Nephron (organoid): ENCODE data around the gene MARK1.

Experiments used
- H3K27ac Mint-ChIP-seq, 3 experiments: 2 replicates each; pipeline ENCODE4 v1.8.0; 2020; ENCODE audit warnings: mixed read lengths in 3 of 3, mild to moderate bottlenecking in 2 of 3, moderate library complexity in 1 of 3
- H3K27me3 Mint-ChIP-seq: 2 replicates; pipeline ENCODE4 v1.8.0; 2021; ENCODE audit warnings: low read depth, mild to moderate bottlenecking, moderate library complexity, mixed read lengths
- H3K36me3 Mint-ChIP-seq: 2 replicates; pipeline ENCODE4 v1.8.0; 2020; ENCODE audit warnings: low read depth, mixed read lengths
- H3K4me1 Mint-ChIP-seq: 2 replicates; pipeline ENCODE4 v1.8.0; 2020; ENCODE audit warnings: mixed read lengths
- H3K4me3 Mint-ChIP-seq, 3 experiments: 2 replicates each; pipeline ENCODE4 v1.8.0; 2020; ENCODE audit warnings: mild to moderate bottlenecking in 3 of 3, mixed read lengths in 3 of 3, moderate library complexity in 2 of 3
- H3K9me3 Mint-ChIP-seq: 2 replicates; pipeline ENCODE4 v1.8.0; 2020; ENCODE audit warnings: mixed read lengths
- CTCF ChIP-seq, 3 experiments: fragments of 200-600 bp; sonication (generic); IDR thresholded peaks; one replicate each; pipeline ENCODE4 v1.5.0; 2021; ENCODE audit warnings: antibody characterized with exemption in 3 of 3; ENCODE audit not compliant: unreplicated experiment in 3 of 3

The MARK1 gene

GRCh38 chr1:220511179-220511578 is 16.8 kb upstream of the MARK1 start:
- peaks cover under 1% of the 10 kb centered on the region for H3K27me3 Mint-ChIP-seq
- H3K9me3 Mint-ChIP-seq, result no peaks in the 10 kb centered on the region
- no peaks in the 10 kb centered on the region for H3K36me3 Mint-ChIP-seq
- H3K27ac Mint-ChIP-seq, result no peak overlapping the region
- H3K4me3 Mint-ChIP-seq, result no peak overlapping the region
- TF ChIP-seq CTCF (IDR thresholded peaks at IDR 0.05; ENCODE audit: unreplicated experiment in 3 of 3), result no peak
- H3K4me1 Mint-ChIP-seq, result no peaks in the 10 kb centered on the region

GRCh38 chr1:220511785-220512184 is 16.2 kb upstream of the MARK1 start:
- TF ChIP-seq CTCF (IDR thresholded peaks at IDR 0.05; ENCODE audit: unreplicated experiment in 3 of 3), result peak in 1 of 3 experiments; percentile 27
- H3K4me1 Mint-ChIP-seq, result no peaks in the 10 kb centered on the region
- no peaks in the 10 kb centered on the region for H3K36me3 Mint-ChIP-seq
- no peak overlapping the region for H3K27ac Mint-ChIP-seq
- no peak overlapping the region for H3K4me3 Mint-ChIP-seq
- no peaks in the 10 kb centered on the region for H3K9me3 Mint-ChIP-seq
- peaks cover 4% of the 10 kb centered on the region for H3K27me3 Mint-ChIP-seq

GRCh38 chr1:220513834-220514233 is 14.1 kb upstream of the MARK1 start:
- peaks cover 4% of the 10 kb centered on the region for H3K27me3 Mint-ChIP-seq
- no peak overlapping the region for H3K4me3 Mint-ChIP-seq

GRCh38 chr1:220514256-220514655 is 13.7 kb upstream of the MARK1 start:
- Mint-ChIP-seq H3K27me3 (peaks cover 4% of the 10 kb centered on the region), H3K9me3 (peaks cover 5% of the 10 kb centered on the region), H3K4me1 (no peaks in the 10 kb centered on the region), H3K36me3 (no peaks in the 10 kb centered on the region), H3K27ac (no peak overlapping the region), H3K4me3 (no peak overlapping the region)
- no peak for TF ChIP-seq CTCF (IDR thresholded peaks at IDR 0.05; ENCODE audit: unreplicated experiment in 3 of 3)

More at GRCh38 chr1:220513834-220514233, 14.1 kb upstream of the MARK1 start:
- Mint-ChIP-seq H3K9me3 (peaks cover 5% of the 10 kb centered on the region), H3K27ac (no peak overlapping the region), H3K36me3 (no peaks in the 10 kb centered on the region), H3K4me1 (no peaks in the 10 kb centered on the region)
- TF ChIP-seq CTCF (IDR thresholded peaks at IDR 0.05; ENCODE audit: unreplicated experiment in 3 of 3), result no peak

GRCh38 chr1:220516014-220516721 is 11.8 kb upstream of the MARK1 start:
- H3K9me3 Mint-ChIP-seq, result peaks cover 5% of the 10 kb centered on the region
- no peak for TF ChIP-seq CTCF (IDR thresholded peaks at IDR 0.05; ENCODE audit: unreplicated experiment in 3 of 3)
- H3K4me1 Mint-ChIP-seq, result no peaks in the 10 kb centered on the region
- no peak overlapping the region for H3K27ac Mint-ChIP-seq
- H3K36me3 Mint-ChIP-seq, result no peaks in the 10 kb centered on the region
- no peak overlapping the region for H3K4me3 Mint-ChIP-seq
- peaks cover 4% of the 10 kb centered on the region for H3K27me3 Mint-ChIP-seq

GRCh38 chr1:220516722-220517042 is 11.3 kb upstream of the MARK1 start:
- H3K36me3 Mint-ChIP-seq, result no peaks in the 10 kb centered on the region
- no peak overlapping the region for H3K4me3 Mint-ChIP-seq
- H3K27ac Mint-ChIP-seq, result no peak overlapping the region
- no peak for TF ChIP-seq CTCF (IDR thresholded peaks at IDR 0.05; ENCODE audit: unreplicated experiment in 3 of 3)
- H3K4me1 Mint-ChIP-seq, result no peaks in the 10 kb centered on the region
- H3K27me3 Mint-ChIP-seq, result peaks cover 4% of the 10 kb centered on the region
- H3K9me3 Mint-ChIP-seq, result peaks cover 5% of the 10 kb centered on the region
